H9 (cell line): ENCODE results near the gene ZFYVE27. TPM values are rescaled to one million over a fixed set of nuclear protein-coding genes. Genes with fewer than 3 reads are reported as not detected.

Experiments
- DNase-seq: peaks from one replicate; pipeline ENCODE4 v3.0.0-alpha.2; 2017
- H2AFZ ChIP-seq: one replicate; pipeline ENCODE4 v1.6.1; 2013; ENCODE audit warnings: mild to moderate bottlenecking, low read length, control low read depth, moderate library complexity
- H2AK5ac ChIP-seq: 2 replicates; pipeline ENCODE4 v1.6.1; 2013; ENCODE audit warnings: low read length, control low read depth, mixed read lengths; ENCODE audit not compliant: insufficient read length
- H2BK120ac ChIP-seq: one replicate; pipeline ENCODE4 v1.6.1; 2013; ENCODE audit warnings: low read depth, mild to moderate bottlenecking, low read length, control low read depth, inconsistent platforms; ENCODE audit not compliant: poor library complexity, severe bottlenecking
- H2BK12ac ChIP-seq: 2 replicates; pipeline ENCODE4 v1.6.1; 2013; ENCODE audit warnings: low read length, control low read depth, mixed read lengths, low read depth; ENCODE audit not compliant: insufficient read length
- H2BK15ac ChIP-seq: 2 replicates; pipeline ENCODE4 v1.6.1; 2013; ENCODE audit warnings: low read depth, low read length, control low read depth
- H2BK20ac ChIP-seq: one replicate; pipeline ENCODE4 v1.6.1; 2013; ENCODE audit warnings: low read depth, mild to moderate bottlenecking, low read length, control low read depth, inconsistent platforms; ENCODE audit not compliant: poor library complexity, severe bottlenecking
- H2BK5ac ChIP-seq: 2 replicates; pipeline ENCODE4 v1.6.1; 2013; ENCODE audit warnings: low read length, control low read depth, mixed read lengths; ENCODE audit not compliant: insufficient read length
- H3K14ac ChIP-seq: 2 replicates; pipeline ENCODE4 v1.6.1; 2013; ENCODE audit warnings: low read length, control low read depth; ENCODE audit not compliant: insufficient read depth
- H3K18ac ChIP-seq: 2 replicates; pipeline ENCODE4 v1.6.1; 2013; ENCODE audit warnings: low read depth, mild to moderate bottlenecking, mixed read lengths, low read length, control low read depth; ENCODE audit not compliant: insufficient read length
- H3K23ac ChIP-seq: 2 replicates; pipeline ENCODE4 v1.6.1; 2013; ENCODE audit warnings: low read length, control low read depth, mixed read lengths, low read depth; ENCODE audit not compliant: insufficient read length
- H3K23me2 ChIP-seq: 2 replicates; pipeline ENCODE4 v1.6.1; 2013; ENCODE audit warnings: low read depth, mild to moderate bottlenecking, mixed read lengths, low read length, control low read depth; ENCODE audit not compliant: insufficient read length, poor library complexity, severe bottlenecking
- H3K27ac ChIP-seq: 2 replicates; pipeline ENCODE4 v1.5.1; 2013; ENCODE audit warnings: low read length, control low read depth, mixed read lengths, low read depth; ENCODE audit not compliant: insufficient read length
- H3K27me3 ChIP-seq: 2 replicates; pipeline ENCODE4 v1.6.1; 2013; ENCODE audit warnings: low read length, control low read depth, inconsistent platforms; ENCODE audit not compliant: insufficient read depth
- H3K4ac ChIP-seq: 2 replicates; pipeline ENCODE4 v1.6.1; 2013; ENCODE audit warnings: low read depth, mild to moderate bottlenecking, control low read depth, inconsistent platforms, low read length, moderate library complexity
- H3K4me1 ChIP-seq: 2 replicates; pipeline ENCODE4 v1.6.1; 2013; ENCODE audit warnings: low read length, control low read depth, inconsistent platforms; ENCODE audit not compliant: insufficient read depth
- H3K4me2 ChIP-seq: 2 replicates; pipeline ENCODE4 v1.6.1; 2013; ENCODE audit warnings: low read length, control low read depth, mixed read lengths; ENCODE audit not compliant: insufficient read length, insufficient read depth
- H3K56ac ChIP-seq: 2 replicates; pipeline ENCODE4 v1.6.1; 2013; ENCODE audit warnings: low read depth, mild to moderate bottlenecking, mixed read lengths, low read length, control low read depth; ENCODE audit not compliant: insufficient read length
- H3K79me1 ChIP-seq: 2 replicates; pipeline ENCODE4 v1.6.1; 2013; ENCODE audit warnings: low read depth, mild to moderate bottlenecking, moderate library complexity, low read length, control low read depth, inconsistent platforms; ENCODE audit not compliant: insufficient read depth, poor library complexity, severe bottlenecking
- H3K79me2 ChIP-seq: 2 replicates; pipeline ENCODE4 v1.6.1; 2013; ENCODE audit warnings: low read length, control low read depth, inconsistent platforms; ENCODE audit not compliant: insufficient read depth
- H3K9ac ChIP-seq: 2 replicates; pipeline ENCODE4 v1.6.1; 2013; ENCODE audit warnings: low read length, control low read depth, mixed read lengths; ENCODE audit not compliant: insufficient read length; ENCODE audit errors: extremely low read depth
- H3K9me3 ChIP-seq: one replicate; pipeline ENCODE4 v1.6.1; 2013; ENCODE audit warnings: low read depth, low read length, inconsistent platforms; ENCODE audit not compliant: control insufficient read depth
- H3T11ph ChIP-seq: one replicate; pipeline ENCODE4 v1.6.1; 2013; ENCODE audit warnings: mild to moderate bottlenecking, low read length, control low read depth, inconsistent platforms
- H4K20me1 ChIP-seq: one replicate; pipeline ENCODE4 v1.6.1; 2013; ENCODE audit not compliant: control insufficient read depth, insufficient read length, insufficient read depth
- H4K5ac ChIP-seq: 2 replicates; pipeline ENCODE4 v1.6.1; 2013; ENCODE audit warnings: low read depth, mild to moderate bottlenecking, mixed read lengths, low read length, control low read depth; ENCODE audit not compliant: insufficient read length
- H4K8ac ChIP-seq: replicated peaks from 2 replicates; pipeline ENCODE4 v1.6.1; 2013; ENCODE audit warnings: low read length, control low read depth, mixed read lengths, low read depth; ENCODE audit not compliant: insufficient read length
- H4K91ac ChIP-seq: 2 replicates; pipeline ENCODE4 v1.6.1; 2013; ENCODE audit warnings: low read depth, mild to moderate bottlenecking, moderate library complexity, mixed read lengths, low read length, control low read depth; ENCODE audit not compliant: insufficient read length
- H3K27ac Mint-ChIP-seq, 3 experiments: 2 replicates in 2 of 3; 3 replicates in 1 of 3; pipeline ENCODE4 v1.8.0; 2020 to 2021; ENCODE audit warnings: mixed read lengths in 3 of 3, mild to moderate bottlenecking in 1 of 3, moderate library complexity in 1 of 3
- H3K27me3 Mint-ChIP-seq: 2 replicates; pipeline ENCODE4 v1.8.0; 2021; ENCODE audit warnings: low read depth, mild to moderate bottlenecking, moderate library complexity, mixed read lengths
- H3K36me3 Mint-ChIP-seq, 3 experiments: 2 replicates in 2 of 3; 3 replicates in 1 of 3; pipeline ENCODE4 v1.8.0; 2020 to 2021; ENCODE audit warnings: low read depth in 3 of 3, mixed read lengths in 3 of 3; ENCODE audit not compliant: insufficient read depth in 1 of 3
- H3K4me1 Mint-ChIP-seq, 2 experiments: 2 replicates each; pipeline ENCODE4 v1.8.0; 2020; ENCODE audit warnings: mixed read lengths in 2 of 2
- H3K4me3 Mint-ChIP-seq, 2 experiments: 2 replicates in 1 of 2; 3 replicates in 1 of 2; pipeline ENCODE4 v1.8.0; 2020 to 2021; ENCODE audit warnings: mild to moderate bottlenecking in 2 of 2, mixed read lengths in 2 of 2, moderate library complexity in 1 of 2
- H3K9me3 Mint-ChIP-seq, 2 experiments: 2 replicates in 1 of 2; 3 replicates in 1 of 2; pipeline ENCODE4 v1.8.0; 2020; ENCODE audit warnings: mild to moderate bottlenecking in 2 of 2, mixed read lengths in 2 of 2, moderate library complexity in 1 of 2
- WGBS: extraction: QIAGEN DNeasy Blood & Tissue Kit; methylation state at CpG from one replicate; pipeline ENCODE4 v1.1.7; 2013; ENCODE audit warnings: missing lambda C conversion rate, low lambda C conversion rate, mixed read lengths; ENCODE audit not compliant: insufficient read length; ENCODE audit errors: extremely low coverage; 5-methylcytosine and 5-hydroxymethylcytosine counted together
- total RNA-seq: library from RNA; stranded (reverse); gene quantifications from 2 replicates; pipeline ENCODE4 v1.2.1, GENCODE V29; 2021
- TF ChIP-seq, protein P1 (sequence below): fragments of 200-600 bp; sonication (generic); conservative IDR thresholded peaks from 3 replicates; pipeline ENCODE4 v1.8.0; 2021; ENCODE audit warnings: antibody characterized with exemption, mild to moderate bottlenecking

ZFYVE27 gene
- total RNA-seq, 1 experiment from 2014 or later: 33.2 TPM

DNA sequence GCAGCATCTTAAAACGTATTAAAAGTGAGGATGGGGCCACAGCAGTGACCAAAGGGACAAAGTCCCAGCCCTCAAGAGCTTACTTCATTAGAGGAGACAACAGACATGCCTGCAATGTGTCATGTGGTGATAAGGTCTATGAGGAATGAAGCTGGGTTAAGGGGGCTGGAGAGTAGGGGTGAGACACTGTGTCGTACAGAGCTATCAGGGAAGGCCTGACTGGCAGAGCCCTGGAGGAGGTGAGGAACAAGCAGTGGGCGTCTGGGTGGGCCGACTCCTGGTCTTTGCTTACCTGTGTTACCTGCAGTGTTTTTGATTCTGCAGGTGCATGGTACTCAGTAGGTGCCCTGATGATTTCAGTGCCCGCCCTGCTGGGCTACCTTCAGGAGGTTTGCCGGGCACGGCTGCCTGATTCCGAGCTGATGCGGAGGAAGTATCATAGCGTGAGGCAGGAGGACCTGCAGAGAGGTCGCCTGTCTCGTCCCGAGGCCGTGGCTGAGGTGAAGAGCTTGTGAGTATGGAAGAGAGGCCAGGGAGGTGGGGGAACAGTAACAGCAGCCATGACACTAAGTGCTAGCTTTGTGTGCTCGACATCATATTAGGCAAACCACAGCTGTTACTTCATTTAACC lies 7.6 kb downstream of the ZFYVE27 start:
- H2BK120ac ChIP-seq: no peak overlapping the region
- H2BK12ac ChIP-seq: no peak overlapping the region
- peak overlapping the region in 1 of 3 experiments; percentile 45; a peak in 2 of 7 replicates for H3K27ac Mint-ChIP-seq
- H3K23me2 ChIP-seq: no peaks in the 10 kb centered on the region
- no peak overlapping the region for H3T11ph ChIP-seq
- H4K20me1 ChIP-seq: no peaks in the 10 kb centered on the region
- no peaks in the 10 kb centered on the region for H3K79me1 ChIP-seq
- H3K9me3 Mint-ChIP-seq: no peaks in the 10 kb centered on the region
- no peak overlapping the region for H4K5ac ChIP-seq
- TF ChIP-seq, protein P1, sequence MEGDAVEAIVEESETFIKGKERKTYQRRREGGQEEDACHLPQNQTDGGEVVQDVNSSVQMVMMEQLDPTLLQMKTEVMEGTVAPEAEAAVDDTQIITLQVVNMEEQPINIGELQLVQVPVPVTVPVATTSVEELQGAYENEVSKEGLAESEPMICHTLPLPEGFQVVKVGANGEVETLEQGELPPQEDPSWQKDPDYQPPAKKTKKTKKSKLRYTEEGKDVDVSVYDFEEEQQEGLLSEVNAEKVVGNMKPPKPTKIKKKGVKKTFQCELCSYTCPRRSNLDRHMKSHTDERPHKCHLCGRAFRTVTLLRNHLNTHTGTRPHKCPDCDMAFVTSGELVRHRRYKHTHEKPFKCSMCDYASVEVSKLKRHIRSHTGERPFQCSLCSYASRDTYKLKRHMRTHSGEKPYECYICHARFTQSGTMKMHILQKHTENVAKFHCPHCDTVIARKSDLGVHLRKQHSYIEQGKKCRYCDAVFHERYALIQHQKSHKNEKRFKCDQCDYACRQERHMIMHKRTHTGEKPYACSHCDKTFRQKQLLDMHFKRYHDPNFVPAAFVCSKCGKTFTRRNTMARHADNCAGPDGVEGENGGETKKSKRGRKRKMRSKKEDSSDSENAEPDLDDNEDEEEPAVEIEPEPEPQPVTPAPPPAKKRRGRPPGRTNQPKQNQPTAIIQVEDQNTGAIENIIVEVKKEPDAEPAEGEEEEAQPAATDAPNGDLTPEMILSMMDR: no peak
- H2BK20ac ChIP-seq: no peak overlapping the region
- no peak overlapping the region for H4K8ac ChIP-seq
- H3K36me3 Mint-ChIP-seq: peaks cover 9 to 82% (median 62%) of the 10 kb centered on the region in 3 experiments; a peak in 6 of 7 replicates
- H3K23ac ChIP-seq: no peak overlapping the region
- DNase-seq: no peak
- H3K4me2 ChIP-seq: no peak overlapping the region
- no peak overlapping the region for H3K9ac ChIP-seq
- H2AFZ ChIP-seq: no peak overlapping the region
- H3K18ac ChIP-seq: no peak overlapping the region
- H2AK5ac ChIP-seq: no peak overlapping the region
- H3K14ac ChIP-seq: no peak overlapping the region
- no peak overlapping the region for H3K27ac ChIP-seq
- H4K91ac ChIP-seq: no peak overlapping the region
- no peaks in the 10 kb centered on the region for H3K9me3 ChIP-seq
- no peaks in the 10 kb centered on the region for H3K27me3 ChIP-seq
- H3K4me3 Mint-ChIP-seq: no peak overlapping the region
- no peak overlapping the region for H2BK15ac ChIP-seq
- no peaks in the 10 kb centered on the region for H3K4me1 ChIP-seq
- no peak overlapping the region for H3K56ac ChIP-seq
- WGBS: no CpG with 5 or more reads among the region's 15 CpGs
- no peaks in the 10 kb centered on the region for H3K27me3 Mint-ChIP-seq
- no peaks in the 10 kb centered on the region for H3K79me2 ChIP-seq
- H3K4me1 Mint-ChIP-seq: no peaks in the 10 kb centered on the region
- no peak overlapping the region for H2BK5ac ChIP-seq
- H3K4ac ChIP-seq: no peak overlapping the region
